Kidney glomerular epithelial cell (primary cell): ENCODE results near the gene DSC3.

Experiments used
- DNase-seq: peaks from one replicate; lab custom pipeline; 2025; lab: John Stamatoyannopoulos, UW

Gene DSC3

DNA sequence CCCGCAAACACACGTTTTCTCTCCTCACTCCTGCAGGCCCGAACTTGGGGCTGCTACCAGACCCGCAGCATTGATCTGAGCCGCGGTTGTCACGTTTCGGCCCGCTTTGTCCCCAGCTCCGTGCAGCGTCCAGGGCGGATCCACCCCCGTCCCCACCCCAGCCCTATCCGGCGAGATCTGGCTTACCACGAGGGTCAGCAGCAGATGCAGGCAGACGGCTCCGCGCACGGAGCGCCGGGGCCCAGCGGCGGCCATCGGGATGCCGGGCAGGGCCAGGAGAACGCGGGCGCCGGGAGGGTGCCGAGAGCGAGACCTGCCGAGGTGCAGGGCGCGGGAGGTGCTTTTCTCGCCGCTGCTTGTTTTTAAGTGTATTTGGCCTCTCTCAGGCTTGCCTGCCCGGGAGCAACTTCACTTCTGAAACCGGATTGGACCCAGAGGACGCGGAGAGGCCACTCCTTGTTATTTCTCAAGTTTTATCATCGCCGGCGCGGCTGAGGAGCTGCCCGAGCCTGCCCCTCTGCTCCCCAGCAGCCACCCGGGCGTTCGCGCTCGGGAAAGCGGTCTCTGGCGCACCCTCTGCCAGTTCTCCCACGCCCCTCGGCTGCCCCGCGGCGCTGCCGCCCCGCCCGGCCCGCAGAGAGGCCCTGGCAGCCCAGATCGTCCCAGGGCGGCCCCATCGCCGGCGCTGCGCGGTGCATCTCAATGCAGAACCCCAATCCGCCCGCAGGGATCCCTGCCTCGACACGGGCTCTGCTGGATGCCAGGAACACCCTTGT is at the start of gene DSC3:
TSS of gene DSC3 (minus strand) at position 337 of the 776 bp plus-strand sequence. CDS start at position 255, 82 bp downstream.
- DNase-seq, result no peak

DNA sequence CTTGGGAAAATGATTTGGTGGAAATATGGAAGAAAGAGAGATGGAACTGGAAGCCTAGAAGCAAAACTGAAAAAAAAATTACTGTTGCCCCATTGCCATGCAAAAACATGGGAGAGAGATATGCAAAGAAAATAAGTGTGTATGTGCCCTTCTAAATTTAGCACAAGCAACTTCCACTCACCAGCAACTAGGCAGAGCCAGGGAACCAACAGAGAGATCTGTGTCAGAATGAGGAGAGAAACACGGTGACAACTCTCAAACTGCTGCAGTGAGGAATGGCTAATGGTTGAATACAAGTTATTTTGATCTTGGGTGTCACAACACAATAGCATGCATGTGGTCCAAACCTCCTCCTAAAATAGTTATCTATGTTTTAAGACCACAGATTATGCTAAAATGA is 48.8 kb upstream of the DSC3 start:
- DNase-seq, result no peak

DNA sequence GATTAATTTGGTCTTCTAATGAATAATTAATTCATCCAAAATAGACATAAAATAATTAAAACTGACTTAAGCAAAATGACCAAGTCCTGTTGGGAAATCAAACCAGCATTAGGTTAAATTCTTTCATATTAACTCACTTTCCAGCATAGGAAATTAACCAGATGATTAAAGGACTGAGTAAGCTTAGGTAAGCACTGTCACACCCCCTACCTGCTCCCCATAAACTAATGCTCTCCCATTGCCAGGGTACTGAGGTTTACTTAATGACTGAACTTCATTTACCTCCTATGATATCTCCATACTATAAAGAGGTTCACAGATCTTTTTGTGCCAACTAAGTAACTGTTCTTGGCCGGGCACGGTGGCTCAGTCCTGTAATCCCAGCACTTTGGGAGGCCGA is 46.0 kb upstream of the DSC3 start:
- no peak for DNase-seq

DNA sequence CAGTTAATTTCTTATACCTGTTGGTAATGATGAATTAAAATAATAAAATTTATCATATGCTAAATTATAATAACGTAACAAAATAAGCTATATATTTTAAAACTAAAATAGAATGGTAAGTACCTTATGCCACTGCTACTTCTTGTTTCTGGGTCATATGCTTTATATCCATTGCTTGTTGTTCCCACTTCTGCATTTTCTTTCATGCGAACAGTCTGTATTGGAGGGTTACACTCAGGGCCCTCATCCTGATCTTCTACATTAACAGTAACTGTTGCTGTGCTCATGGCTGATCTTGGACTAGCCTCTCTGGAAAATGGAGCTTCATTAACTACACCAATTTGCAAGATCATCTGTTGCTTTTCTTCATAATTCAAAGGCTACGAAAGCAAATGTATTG is 37.4 kb upstream of the DSC3 start:
- DNase-seq, result no peak

- DNase-seq, result no peak
Measured at GRCh38 chr18:31077878-31078277, 35.3 kb upstream of the DSC3 start.

DNA sequence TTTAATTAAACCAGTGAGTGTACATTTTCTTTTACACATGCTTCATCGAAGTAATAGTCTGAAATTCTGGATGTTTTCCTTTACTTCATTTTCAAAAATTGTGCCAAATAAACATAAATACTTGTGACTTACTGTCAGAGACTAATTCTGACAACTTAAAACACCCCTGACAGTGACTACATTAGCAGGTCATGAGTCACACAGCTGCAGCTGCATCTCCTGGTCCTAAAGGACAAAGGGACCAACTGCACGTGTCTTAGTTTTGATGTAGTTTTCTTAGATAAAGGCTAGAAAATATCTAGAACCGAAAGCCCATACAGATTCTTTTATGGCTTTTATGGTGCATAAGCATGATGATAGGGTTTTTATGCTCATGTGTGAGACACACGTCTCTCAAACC is 29.6 kb upstream of the DSC3 start:
- peak; percentile 18 for DNase-seq

DNA sequence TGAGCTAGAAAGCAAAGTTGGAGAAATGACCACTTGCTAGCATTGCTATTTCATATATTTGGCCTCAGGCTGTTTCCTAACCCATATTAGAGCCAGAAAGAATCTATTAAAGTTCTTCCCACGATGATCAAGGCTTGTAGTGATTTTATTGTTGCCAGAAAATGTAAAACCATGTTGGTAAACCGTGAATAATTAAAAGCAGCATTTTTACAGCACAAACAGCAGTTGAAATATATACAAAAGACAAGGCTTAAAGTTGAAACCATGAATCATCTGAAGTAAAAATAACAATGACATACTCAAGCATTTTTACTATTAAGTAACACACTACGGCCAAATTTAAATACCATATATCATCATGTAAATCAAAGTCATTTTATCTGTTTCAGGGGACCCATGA is 27.7 kb upstream of the DSC3 start:
- DNase-seq, result no peak

- no peak for DNase-seq
Measured at GRCh38 chr18:31066266-31066665, 23.7 kb upstream of the DSC3 start.

- no peak for DNase-seq
Measured at GRCh38 chr18:31065036-31065773, 22.7 kb upstream of the DSC3 start.

- peak; percentile 17 for DNase-seq
Measured at GRCh38 chr18:31064130-31064529, 21.6 kb upstream of the DSC3 start.

DNA sequence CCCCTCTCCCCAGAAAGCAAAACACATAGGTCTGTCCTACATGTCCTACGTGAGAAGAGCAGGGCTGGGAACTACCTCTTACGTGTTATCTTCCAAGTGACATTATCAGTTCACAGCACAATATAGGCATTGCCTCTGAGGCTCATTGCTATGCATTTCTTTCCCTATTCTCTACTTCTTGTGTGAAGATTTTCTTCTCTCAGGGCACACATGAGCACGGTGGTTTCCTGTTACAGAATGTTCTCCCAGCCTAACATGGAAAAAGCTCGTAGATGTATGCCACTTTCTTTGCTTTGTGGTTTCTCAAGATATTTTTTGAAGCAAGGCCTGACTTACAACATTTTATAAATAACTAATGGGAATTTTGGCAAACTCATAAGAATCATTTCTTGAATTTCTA is 19.4 kb upstream of the DSC3 start:
- DNase-seq, result no peak

DNA sequence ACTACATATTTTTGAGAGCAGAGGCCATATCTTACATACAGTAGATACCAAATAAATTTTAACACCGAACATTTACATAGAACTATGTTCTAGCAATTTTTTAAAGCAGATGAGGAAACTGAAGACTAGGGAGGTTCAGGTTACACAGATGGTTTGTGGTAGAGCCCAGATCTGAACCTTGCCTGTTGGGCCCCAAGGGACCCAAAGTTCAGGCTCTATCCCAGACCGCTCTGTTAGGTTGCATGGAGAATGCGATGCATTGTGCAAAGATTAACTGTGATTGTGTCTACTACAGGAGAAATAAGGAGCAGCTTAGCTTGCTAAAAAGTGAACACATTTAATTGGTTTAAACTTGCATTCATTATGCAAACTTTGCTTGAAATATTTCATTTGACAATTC is 16.4 kb upstream of the DSC3 start:
- DNase-seq, result no peak

- DNase-seq, result no peak
Measured at GRCh38 chr18:31057917-31058316, 15.4 kb upstream of the DSC3 start.

GRCh38 chr18:31057051-31057450 is 14.5 kb upstream of the DSC3 start:
- no peak for DNase-seq

DNA sequence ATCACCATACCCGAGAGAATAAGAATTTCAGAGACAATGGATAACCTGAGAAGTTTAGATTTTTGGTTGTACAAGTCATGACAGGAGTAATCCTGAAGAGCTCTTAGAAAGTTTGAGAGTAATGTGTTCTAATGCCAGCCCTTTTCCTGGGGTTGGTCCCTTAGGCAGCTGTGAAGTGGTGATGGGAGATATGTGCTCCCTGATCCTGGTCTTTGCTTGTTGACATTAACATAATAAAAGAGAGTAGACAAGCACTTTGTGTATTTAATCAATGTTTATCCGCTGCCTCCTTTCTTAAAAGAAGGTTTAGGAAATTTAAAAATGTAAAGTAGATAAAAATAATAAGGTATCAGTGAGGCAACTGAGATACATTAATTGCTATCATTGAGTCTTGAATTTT is 13.8 kb upstream of the DSC3 start:
- no peak for DNase-seq

- DNase-seq, result no peak
Measured at GRCh38 chr18:31050635-31051034, 8.1 kb upstream of the DSC3 start.

GRCh38 chr18:31049189-31049588 is 6.6 kb upstream of the DSC3 start:
- DNase-seq, result no peak

- no peak for DNase-seq
Measured at GRCh38 chr18:31048216-31048615, 5.7 kb upstream of the DSC3 start.

DNA sequence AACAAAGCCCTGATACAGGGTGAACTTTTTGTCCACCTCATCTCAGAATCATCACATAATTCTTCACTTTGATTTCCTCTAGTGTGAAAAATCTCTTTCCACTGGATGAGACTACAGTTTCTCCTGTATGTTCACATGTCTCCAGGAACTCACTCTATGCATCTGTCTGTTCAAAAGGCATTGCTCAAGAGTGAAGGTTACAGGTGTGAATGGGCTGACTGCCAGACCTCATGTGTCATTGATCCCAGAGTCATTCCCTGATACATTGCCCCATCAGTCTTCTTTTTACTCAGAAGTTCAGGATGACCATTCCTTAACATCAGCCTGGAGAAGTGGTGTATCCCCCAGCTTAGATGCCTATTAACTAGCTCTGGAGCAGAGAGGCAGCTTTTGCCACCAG is 4.4 kb upstream of the DSC3 start:
- no peak for DNase-seq

GRCh38 chr18:31045599-31045998 is 3.1 kb upstream of the DSC3 start:
- no peak for DNase-seq

DNA sequence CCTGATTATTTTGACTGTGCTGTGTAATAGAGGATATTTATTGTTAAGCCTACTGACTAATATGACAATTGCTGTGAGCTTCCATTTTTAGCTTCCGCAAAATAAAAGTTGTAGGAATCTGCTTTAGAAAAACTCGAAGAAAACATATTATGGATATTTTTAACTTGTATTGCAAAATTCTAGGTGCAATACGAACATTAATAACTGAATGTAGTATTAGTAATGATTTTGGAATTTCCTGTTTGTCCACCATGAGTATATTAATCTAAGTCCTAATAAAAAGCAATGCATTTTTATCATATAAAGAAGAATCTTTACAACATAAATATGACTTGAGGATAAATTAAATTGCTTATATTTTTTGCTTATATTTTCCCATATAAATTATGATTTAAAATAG is 2.4 kb upstream of the DSC3 start:
- no peak for DNase-seq

DNA sequence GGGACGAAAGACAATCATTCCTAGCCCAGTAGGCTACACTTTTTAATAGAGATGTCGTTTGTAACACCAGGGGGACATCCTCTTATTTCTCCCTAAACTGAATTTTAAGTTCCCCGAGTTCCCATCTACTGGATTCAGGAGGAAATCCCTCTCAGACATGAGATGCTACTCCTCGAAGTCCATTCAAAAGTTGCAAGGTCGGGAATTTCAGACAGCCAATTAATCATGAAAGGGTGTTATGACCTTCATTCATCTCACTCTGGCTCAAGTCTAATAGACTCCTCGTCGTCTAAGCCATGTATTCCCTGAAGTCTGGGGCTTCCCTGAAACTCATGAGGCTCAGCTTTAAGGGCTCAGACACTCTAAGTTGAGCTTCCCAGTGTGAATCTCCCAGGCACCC is 1.2 kb upstream of the DSC3 start:
- DNase-seq, result no peak

GRCh38 chr18:31042084-31042405 is 497 bp downstream of the DSC3 start:
- DNase-seq, result no peak
